ENCODE results near the gene FNIP1. TPM values are rescaled to one million over a fixed set of nuclear protein-coding genes. Genes with fewer than 3 reads are reported as not detected.

Gene FNIP1
- total and polyA plus RNA-seq, 2 of the 8 experiments (the other 6 are each of a cell fraction or from before 2014, with no cell fraction given), result 3.5 to 17.3 TPM

DNA sequence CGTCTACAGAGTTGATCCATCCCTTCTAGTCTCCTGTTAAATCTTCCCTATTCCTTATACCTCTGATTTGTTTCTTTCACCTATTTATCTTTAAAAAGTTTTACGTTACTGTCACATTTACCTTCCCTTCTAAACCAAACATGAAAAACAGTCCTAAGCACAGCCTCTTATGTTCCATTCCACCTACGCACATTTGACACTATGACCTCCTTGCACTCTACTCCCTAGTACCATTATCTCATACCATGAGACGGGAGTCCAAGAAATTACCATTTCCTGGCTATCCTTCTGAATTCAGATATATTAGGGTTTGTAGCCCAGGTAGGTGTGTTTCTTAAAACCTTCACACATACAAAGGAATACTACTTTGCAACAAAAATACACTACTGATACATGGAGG lies 25.1 kb downstream of the FNIP1 start:
- Histone ChIP-seq H2AK5ac (ENCODE audit: low read depth, low read length) (no peak overlapping the region), H3K9ac (replicated peaks in 1 of 4; ENCODE audit: extremely low read depth in 1 of 4, low read depth in 3 of 4, low read length in 3 of 4) (no peak overlapping the region), H3K23ac (ENCODE audit: insufficient read length) (no peak overlapping the region), H3K23me2 (ENCODE audit: low read depth, low read length) (no peaks in the 10 kb centered on the region), H4K91ac (replicated peaks; ENCODE audit: insufficient read length, low read length) (no peak overlapping the region), H3K4ac (replicated peaks; ENCODE audit: insufficient read length, low read depth, low read length) (no peak overlapping the region), H2BK12ac (ENCODE audit: low read depth, low read length) (no peak overlapping the region), H3K79me1 (ENCODE audit: low read depth, low read length) (no peaks in the 10 kb centered on the region; the same call in none of the 2 replicates), H3K9me3 (ENCODE audit: insufficient read depth in 2 of 2, low read depth in 1 of 2, low read length in 1 of 2) (no peaks in the 10 kb centered on the region), H3K79me2 (ENCODE audit: control insufficient read depth in 1 of 2, insufficient read depth in 2 of 2, low read length in 2 of 2) (peaks cover 0 to 86% of the 10 kb centered on the region in 2 experiments; a peak in 3 of 4 replicates), H3K4me3 (ENCODE audit: extremely low read depth in 1 of 4, insufficient read depth in 2 of 4, low read depth in 3 of 4, low read length in 4 of 4) (no peak overlapping the region), H4K8ac (ENCODE audit: extremely low read depth, insufficient read depth, low read length) (no peak overlapping the region), H3K4me1 (replicated peaks in 1 of 4; ENCODE audit: control insufficient read depth in 3 of 4, insufficient read depth in 4 of 4, low read length in 3 of 4) (no peaks in the 10 kb centered on the region), H3K27ac (ENCODE audit: low read depth, low read length) (no peak overlapping the region), H4K5ac (ENCODE audit: insufficient read length, low read depth, low read length) (no peak overlapping the region), H3K14ac (ENCODE audit: insufficient read length) (no peak overlapping the region), H2BK20ac (ENCODE audit: low read length) (no peak overlapping the region), H3K36me3 (ENCODE audit: control insufficient read depth in 2 of 4, insufficient read depth in 4 of 4, low read length in 3 of 4) (no peaks in the 10 kb centered on the region), H3K4me2 (ENCODE audit: insufficient read depth in 1 of 2, low read depth in 2 of 2, low read length in 2 of 2) (no peak overlapping the region), H2AFZ (ENCODE audit: low read length) (no peak overlapping the region), H3K56ac (replicated peaks; ENCODE audit: insufficient read length, low read depth, low read length) (no peak overlapping the region), H3K27me3 (replicated peaks in 1 of 4; ENCODE audit: control insufficient read depth in 3 of 4, extremely low read depth in 1 of 4, insufficient read depth in 3 of 4, low read length in 3 of 4) (no peaks in the 10 kb centered on the region), H3K18ac (ENCODE audit: extremely low read depth, low read length) (no peak overlapping the region), H2BK15ac (ENCODE audit: low read length) (no peak overlapping the region), H4K20me1 (replicated peaks in 1 of 2; ENCODE audit: control insufficient read depth in 1 of 2, insufficient read depth in 2 of 2, low read length in 2 of 2) (peaks cover 4 to 5% of the 10 kb centered on the region in 2 experiments), H2BK5ac (ENCODE audit: low read depth, low read length) (no peak overlapping the region), H2BK120ac (replicated peaks; ENCODE audit: low read depth, low read length) (no peak overlapping the region)
- WGBS, 2 experiments (ENCODE audit: extremely low coverage in 1 of 2, insufficient coverage in 1 of 2, insufficient read length in 1 of 2, insufficient replicate concordance in 2 of 2, low coverage in 1 of 2, low lambda C conversion rate in 2 of 2, missing lambda C conversion rate in 1 of 2), result 93% methylated on average over 4 of the region's 4 CpGs; no CpG with 5 or more reads in 1 of the 2 experiments
- FAIRE-seq, result no peak
- POLR2A ChIA-PET (ENCODE audit: partially characterized antibody), result no interaction called here
- no peak for DNase-seq (ENCODE audit: low read depth in 1 of 2, low spot score in 2 of 2)
- CTCF ChIA-PET (ENCODE audit: partially characterized antibody), result no interaction called here
- no peak for TF ChIP-seq SIRT6 (IDR thresholded peaks at IDR 0.05; ENCODE audit: low read length)
- TF ChIP-seq, protein P1, sequence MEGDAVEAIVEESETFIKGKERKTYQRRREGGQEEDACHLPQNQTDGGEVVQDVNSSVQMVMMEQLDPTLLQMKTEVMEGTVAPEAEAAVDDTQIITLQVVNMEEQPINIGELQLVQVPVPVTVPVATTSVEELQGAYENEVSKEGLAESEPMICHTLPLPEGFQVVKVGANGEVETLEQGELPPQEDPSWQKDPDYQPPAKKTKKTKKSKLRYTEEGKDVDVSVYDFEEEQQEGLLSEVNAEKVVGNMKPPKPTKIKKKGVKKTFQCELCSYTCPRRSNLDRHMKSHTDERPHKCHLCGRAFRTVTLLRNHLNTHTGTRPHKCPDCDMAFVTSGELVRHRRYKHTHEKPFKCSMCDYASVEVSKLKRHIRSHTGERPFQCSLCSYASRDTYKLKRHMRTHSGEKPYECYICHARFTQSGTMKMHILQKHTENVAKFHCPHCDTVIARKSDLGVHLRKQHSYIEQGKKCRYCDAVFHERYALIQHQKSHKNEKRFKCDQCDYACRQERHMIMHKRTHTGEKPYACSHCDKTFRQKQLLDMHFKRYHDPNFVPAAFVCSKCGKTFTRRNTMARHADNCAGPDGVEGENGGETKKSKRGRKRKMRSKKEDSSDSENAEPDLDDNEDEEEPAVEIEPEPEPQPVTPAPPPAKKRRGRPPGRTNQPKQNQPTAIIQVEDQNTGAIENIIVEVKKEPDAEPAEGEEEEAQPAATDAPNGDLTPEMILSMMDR (IDR thresholded peaks at IDR 0.05; ENCODE audit: control extremely low read depth in 1 of 3, insufficient read depth in 1 of 3, low read depth in 1 of 3, low read length in 3 of 3), result no peak
- TF ChIP-seq TAF7 (optimal IDR thresholded peaks at IDR 0.05; ENCODE audit: borderline replicate concordance, low read depth, low read length), result no peak
